ENCODE measurements around the gene DACH1. TPM values are rescaled to one million over a fixed set of nuclear protein-coding genes. Genes with fewer than 3 reads are reported as not detected.

DACH1 gene
- total and polyA plus RNA-seq, 2 of the 8 experiments (the other 6 are each of a cell fraction or from before 2014, with no cell fraction given) = 0.12 to 0.67 TPM

- Histone ChIP-seq H2BK15ac (ENCODE audit: low read length) (no peak overlapping the region), H2AK5ac (ENCODE audit: low read depth, low read length) (no peak overlapping the region), H4K5ac (ENCODE audit: insufficient read length, low read depth, low read length) (no peak overlapping the region), H3K14ac (ENCODE audit: insufficient read length) (no peak overlapping the region), H3K4me2 (ENCODE audit: insufficient read depth in 1 of 2, low read depth in 2 of 2, low read length in 2 of 2) (no peak overlapping the region), H3K4me1 (replicated peaks in 1 of 4; ENCODE audit: control insufficient read depth in 3 of 4, insufficient read depth in 4 of 4, low read length in 3 of 4) (no peaks in the 10 kb centered on the region), H2BK5ac (ENCODE audit: low read depth, low read length) (no peak overlapping the region), H3K36me3 (ENCODE audit: control insufficient read depth in 2 of 4, insufficient read depth in 4 of 4, low read length in 3 of 4) (no peaks in the 10 kb centered on the region), H3K4me3 (ENCODE audit: extremely low read depth in 1 of 4, insufficient read depth in 2 of 4, low read depth in 3 of 4, low read length in 4 of 4) (no peak overlapping the region), H3K18ac (ENCODE audit: extremely low read depth, low read length) (no peak overlapping the region), H3K79me1 (ENCODE audit: low read depth, low read length) (no peaks in the 10 kb centered on the region), H3K56ac (replicated peaks; ENCODE audit: insufficient read length, low read depth, low read length) (no peak overlapping the region), H4K20me1 (replicated peaks in 1 of 2; ENCODE audit: control insufficient read depth in 1 of 2, insufficient read depth in 2 of 2, low read length in 2 of 2) (no peaks in the 10 kb centered on the region), H3K9me3 (ENCODE audit: insufficient read depth in 2 of 2, low read depth in 1 of 2, low read length in 1 of 2) (no peaks in the 10 kb centered on the region), H4K8ac (ENCODE audit: extremely low read depth, insufficient read depth, low read length) (no peak overlapping the region), H3K27ac (ENCODE audit: low read depth, low read length) (no peak overlapping the region), H2BK120ac (replicated peaks; ENCODE audit: low read depth, low read length) (no peak overlapping the region), H3K9ac (replicated peaks in 1 of 4; ENCODE audit: extremely low read depth in 1 of 4, low read depth in 3 of 4, low read length in 3 of 4) (no peak overlapping the region), H2AFZ (ENCODE audit: low read length) (no peak overlapping the region), H4K91ac (replicated peaks; ENCODE audit: insufficient read length, low read length) (no peak overlapping the region), H3K23ac (ENCODE audit: insufficient read length) (no peak overlapping the region), H3K4ac (replicated peaks; ENCODE audit: insufficient read length, low read depth, low read length) (no peak overlapping the region), H3K79me2 (ENCODE audit: control insufficient read depth in 1 of 2, insufficient read depth in 2 of 2, low read length in 2 of 2) (no peaks in the 10 kb centered on the region), H2BK20ac (ENCODE audit: low read length) (no peak overlapping the region), H3K23me2 (ENCODE audit: low read depth, low read length) (no peaks in the 10 kb centered on the region), H3K27me3 (replicated peaks in 1 of 4; ENCODE audit: control insufficient read depth in 3 of 4, extremely low read depth in 1 of 4, insufficient read depth in 3 of 4, low read length in 3 of 4) (no peaks in the 10 kb centered on the region), H2BK12ac (ENCODE audit: low read depth, low read length) (no peak overlapping the region)
- ChIA-PET CTCF (ENCODE audit: partially characterized antibody) (no interaction called here), POLR2A (ENCODE audit: partially characterized antibody) (no interaction called here)
- no peak for FAIRE-seq
- WGBS, 2 experiments (ENCODE audit: extremely low coverage in 1 of 2, insufficient coverage in 1 of 2, insufficient read length in 1 of 2, insufficient replicate concordance in 2 of 2, low coverage in 1 of 2, low lambda C conversion rate in 2 of 2, missing lambda C conversion rate in 1 of 2) = 88 to 100% methylated on average over 1 to 5 of the region's 5 CpGs
- TF ChIP-seq RBBP5 (IDR thresholded peaks at IDR 0.05; ENCODE audit: borderline replicate concordance, low read depth, low read length) (no peak), USF2 (IDR thresholded peaks at IDR 0.05; ENCODE audit: low read length) (no peak), BACH1 (IDR thresholded peaks at IDR 0.05; ENCODE audit: low read length) (no peak), HDAC2 (IDR thresholded peaks at IDR 0.05; ENCODE audit: borderline replicate concordance in 1 of 2, low read depth in 2 of 2, low read length in 2 of 2) (no peak)
- no peak for DNase-seq (ENCODE audit: low read depth in 1 of 2, low spot score in 2 of 2)
These were observed 256.1 kb downstream of the DACH1 start for GRCh38 chr13:71610876-71611275.

All from H1 (cell line).